Endometrial microvascular endothelial cells (primary cell): ENCODE results near the gene PGPEP1. TPM values are rescaled to one million over a fixed set of nuclear protein-coding genes. Genes with fewer than 3 reads are reported as not detected.

ENCODE experiments used
- in situ Hi-C: cut with HindIII; loops from 2 replicates; pipeline ENCODE4 v1.10.0; 2017; ENCODE audit warnings: low sequenced_read_pairs, low pct_unique_long_range_greater_than_20kb; ENCODE audit errors: inconsistent ontology term
- total RNA-seq: library from RNA; depleted of rRNA; stranded (reverse); fragments of >200 nt; gene quantifications from one replicate; pipeline ENCODE4 v1.2.3, GENCODE V29; 2015; ENCODE audit errors: inconsistent ontology term

Gene PGPEP1
- total RNA-seq, 1 donor from 2014 or later = 5.8 TPM

- in situ Hi-C loops = no loop called here
Observed at GRCh38 chr19:18385675-18386542, 45.5 kb downstream of the PGPEP1 start, which contains the start of gene GDF15. GDF15 (plus strand) TSS chr19:18386158; CDS start chr19:18386190, 32 bp downstream.

- in situ Hi-C loops = no loop called here
Observed at GRCh38 chr19:18386543-18387271, 46.3 kb downstream of the PGPEP1 start.

- in situ Hi-C loops = no loop called here
Observed at GRCh38 chr19:18388100-18388959, 47.9 kb downstream of the PGPEP1 start.

GRCh38 chr19:18388960-18389725, 48.7 kb downstream of the PGPEP1 start:
- in situ Hi-C loops = no loop called here

- in situ Hi-C loops = no loop called here
Observed at GRCh38 chr19:18389726-18390064, 49.3 kb downstream of the PGPEP1 start.

GRCh38 chr19:18390065-18390907, 49.9 kb downstream of the PGPEP1 start:
- in situ Hi-C loops = no loop called here

- in situ Hi-C loops = no loop called here
Observed at GRCh38 chr19:18391509-18392075, 51.2 kb downstream of the PGPEP1 start.

GRCh38 chr19:18392417-18392816, 52.0 kb downstream of the PGPEP1 start:
- in situ Hi-C loops = no loop called here

GRCh38 chr19:18392926-18393325, 52.5 kb downstream of the PGPEP1 start:
- in situ Hi-C loops = no loop called here

- in situ Hi-C loops = no loop called here
Observed at GRCh38 chr19:18393836-18394235, 53.4 kb downstream of the PGPEP1 start.

GRCh38 chr19:18396471-18397241, 56.3 kb downstream of the PGPEP1 start:
- in situ Hi-C loops = no loop called here

- in situ Hi-C loops = no loop called here
Observed at GRCh38 chr19:18397242-18398202, 57.1 kb downstream of the PGPEP1 start, which contains the start of gene LRRC25. LRRC25 (minus strand) TSS chr19:18397622; CDS start chr19:18396963, 659 bp downstream.

GRCh38 chr19:18399008-18399407, 58.6 kb downstream of the PGPEP1 start:
- in situ Hi-C loops = no loop called here

GRCh38 chr19:18401580-18402112, 61.2 kb downstream of the PGPEP1 start:
- in situ Hi-C loops = no loop called here
